CD4-positive, alpha-beta T cell treated with Interleukin-1 beta for 1 hour (primary cell): ENCODE results near the gene PAX6.
"Not testable (repeated sequence)": the region's sequence is repeated elsewhere in the genome, so short reads cannot be mapped to it uniquely, and the experiment has no call there.

Experiments used
- DNase-seq, 2 donors: peaks; one replicate each; pipeline ENCODE4 v3.0.0-alpha.2; 2020 to 2022

Gene PAX6

GRCh38 chr11:31763296-31763695 lies 47.8 kb downstream of the PAX6 start:
- no peak for DNase-seq

- DNase-seq, result no peak
Measured at GRCh38 chr11:31761636-31762035, 49.5 kb downstream of the PAX6 start.

GRCh38 chr11:31757260-31757835 lies 53.8 kb downstream of the PAX6 start:
- DNase-seq, result no peak

- no peak for DNase-seq
Measured at GRCh38 chr11:31747581-31747980, 63.5 kb downstream of the PAX6 start.

GRCh38 chr11:31740731-31741368 lies 70.3 kb downstream of the PAX6 start:
- not testable (repeated sequence) for DNase-seq

GRCh38 chr11:31740131-31740530 lies 71.0 kb downstream of the PAX6 start:
- DNase-seq, result no peak
